HEK293 (cell line): Measurements from ENCODE around the gene TCAP.

Experiments
- CTCF ChIA-PET: fragments of 350-600 bp; formaldehyde crosslinking; extraction: SDS; loops from one replicate; lab custom pipeline; 2021; ENCODE audit warnings: antibody characterized with exemption; lab: Yijun Ruan, JAX
- POLR2A ChIA-PET: fragments of 300-600 bp; formaldehyde crosslinking; extraction: SDS; loops from one replicate; lab custom pipeline; 2020; ENCODE audit warnings: antibody characterized with exemption, inconsistent platforms; lab: Yijun Ruan, JAX
- H3K27ac ChIP-seq: fragments of 200-500 bp; sonication (Bioruptor generic); 2 replicates; pipeline ENCODE4 v1.5.1; 2014; ENCODE audit warnings: low read depth, low read length, control low read depth, inconsistent platforms; ENCODE audit errors: extremely low read depth
- H3K36me3 ChIP-seq, 2 experiments: fragments of 200-500 bp in 1 of 2; sonication (Bioruptor generic) in 1 of 2; 1 replicate in 1 of 2; 2 replicates in 1 of 2; pipeline ENCODE4 v1.5.1; 2014 to 2017; ENCODE audit warnings: inconsistent platforms in 2 of 2, low read length in 2 of 2; ENCODE audit not compliant: control insufficient read depth in 2 of 2, insufficient read depth in 1 of 2
- H3K4me1 ChIP-seq: fragments of 200-500 bp; sonication (Bioruptor generic); 2 replicates; pipeline ENCODE4 v1.5.1; 2014; ENCODE audit warnings: mild to moderate bottlenecking, low read length, inconsistent platforms; ENCODE audit not compliant: control insufficient read depth, insufficient read depth
- H3K4me3 ChIP-seq: 2 replicates; pipeline ENCODE4 v1.5.1; 2011; ENCODE audit warnings: low read depth, mild to moderate bottlenecking, control low read depth, low read length, moderate library complexity
- H3K9me3 ChIP-seq: fragments of 200-500 bp; sonication (Bioruptor generic); 2 replicates; pipeline ENCODE4 v1.5.1; 2014; ENCODE audit warnings: low read depth, low read length, inconsistent platforms; ENCODE audit not compliant: control insufficient read depth, insufficient read depth
- EGR2 ChIP-seq: fragments of 450-650 bp; formaldehyde crosslinking; IDR thresholded peaks from 2 replicates; pipeline ENCODE4 v1.5.1; 2016; ENCODE audit warnings: low read depth, missing biosample characterization, missing genetic modification characterization
- HOXD13 ChIP-seq: sonication (generic); formaldehyde crosslinking; IDR thresholded peaks from 2 replicates; pipeline ENCODE4 v1.8.0; 2022; ENCODE audit warnings: missing genetic modification reagents, borderline replicate concordance
- KLF1 ChIP-seq: fragments of 450-650 bp; formaldehyde crosslinking; IDR thresholded peaks from 2 replicates; pipeline ENCODE4 v1.5.1; 2016; ENCODE audit warnings: missing biosample characterization, missing genetic modification characterization
- MZF1 ChIP-seq: fragments of 450-650 bp; formaldehyde crosslinking; IDR thresholded peaks from 2 replicates; pipeline ENCODE4 v1.5.1; 2017; ENCODE audit warnings: missing biosample characterization, missing genetic modification characterization, borderline replicate concordance
- OSR2 ChIP-seq: fragments of 450-650 bp; formaldehyde crosslinking; IDR thresholded peaks from 2 replicates; pipeline ENCODE4 v1.5.1; 2016; ENCODE audit warnings: missing biosample characterization, missing genetic modification characterization
- PRDM1 ChIP-seq: fragments of 450-650 bp; formaldehyde crosslinking; IDR thresholded peaks from 2 replicates; pipeline ENCODE4; 2016; ENCODE audit warnings: missing biosample characterization, missing genetic modification characterization
- ZFHX2 ChIP-seq: fragments of 450-650 bp; formaldehyde crosslinking; conservative IDR thresholded peaks from 2 replicates; pipeline ENCODE4 v1.5.1; 2016; ENCODE audit warnings: missing biosample characterization, missing genetic modification characterization
- ZFP69B ChIP-seq: fragments of 450-650 bp; formaldehyde crosslinking; IDR thresholded peaks from 2 replicates; pipeline ENCODE4 v1.5.1; 2016; ENCODE audit warnings: missing biosample characterization, missing genetic modification characterization
- ZNF184 ChIP-seq: fragments of 450-650 bp; IDR thresholded peaks from 2 replicates; pipeline ENCODE4 v1.5.1; 2018; ENCODE audit warnings: missing biosample characterization, mild to moderate bottlenecking, missing genetic modification characterization
- ZNF24 ChIP-seq: fragments of 450-650 bp; formaldehyde crosslinking; IDR thresholded peaks from 2 replicates; pipeline ENCODE4 v1.5.1; 2016; ENCODE audit warnings: missing biosample characterization, missing genetic modification characterization
- ZNF366 ChIP-seq: fragments of 450-650 bp; formaldehyde crosslinking; conservative IDR thresholded peaks from 2 replicates; pipeline ENCODE4 v1.5.1; 2016; ENCODE audit warnings: missing biosample characterization, missing genetic modification characterization
- ZNF600 ChIP-seq: fragments of 450-650 bp; formaldehyde crosslinking; IDR thresholded peaks from 2 replicates; pipeline ENCODE4 v1.5.1; 2016; ENCODE audit warnings: missing biosample characterization, missing genetic modification characterization

TCAP gene

GRCh38 chr17:39647256-39647655 lies 17.9 kb upstream of the TCAP start:
- ChIA-PET POLR2A (no interaction called here), CTCF (interaction anchor here (0.5 to 11.9 kb wide), 4 partner anchors 14 to 275 kb away, joined by 3 to 220 read pairs (median 62); partner anchors contain the start of genes PNMT, PPP1R1B and TCAP)
- peaks cover 12% of the 10 kb centered on the region for H3K4me1 ChIP-seq
- H3K4me3 ChIP-seq, result no peak overlapping the region
- no peaks in the 10 kb centered on the region for H3K36me3 ChIP-seq
- peak; percentile 99 for TF ChIP-seq KLF1 (tag by site-specific recombination)
- TF ChIP-seq HOXD13 (CRISPR knock-in tag), result no peak
- peak; percentile 93 for TF ChIP-seq EGR2 (tag by site-specific recombination)
- TF ChIP-seq ZFHX2, result peak; percentile 86
- no peak overlapping the region for H3K27ac ChIP-seq
- no peaks in the 10 kb centered on the region for H3K9me3 ChIP-seq

GRCh38 chr17:39648616-39649366 lies 16.4 kb upstream of the TCAP start:
- no peaks in the 10 kb centered on the region for H3K36me3 ChIP-seq
- no peaks in the 10 kb centered on the region for H3K9me3 ChIP-seq
- CTCF ChIA-PET, result interaction anchor here (0.7 to 11.9 kb wide), 5 partner anchors 7 to 909 kb away, joined by 3 to 220 read pairs (median 120); partner anchors contain the start of genes PNMT, PPP1R1B, STARD3 and TCAP
- H3K27ac ChIP-seq, result no peak overlapping the region
- POLR2A ChIA-PET, result interaction anchor here (0.7 kb wide), 1 partner anchor 804 kb away, joined by 4 read pairs; no protein-coding TSS in a partner anchor
- TF ChIP-seq ZNF366 (tag by site-specific recombination), result peak; percentile 26; the same call in 1 of the 2 replicates
- no peak for TF ChIP-seq OSR2
- peak; percentile 88 for TF ChIP-seq PRDM1
- TF ChIP-seq ZFHX2, result 0 out of 2 replicates have a peak, but pooled peaks have one; percentile 14
- TF ChIP-seq, all 188 proteins: peak for 3
- Histone ChIP-seq H3K4me3 (no peak overlapping the region), H3K4me1 (peaks cover 12% of the 10 kb centered on the region)

GRCh38 chr17:39650121-39650579 lies 15.0 kb upstream of the TCAP start:
- Histone ChIP-seq H3K27ac (no peak overlapping the region), H3K9me3 (no peaks in the 10 kb centered on the region)
- TF ChIP-seq ZNF184 (tag by site-specific recombination), result no peak
- TF ChIP-seq ZNF24 (tag by site-specific recombination), result no peak
- TF ChIP-seq ZNF600, result peak; percentile 56; the same call in 1 of the 2 replicates
- 0 out of 2 replicates have a peak, but pooled peaks have one; percentile 36 for TF ChIP-seq ZFP69B (tag by site-specific recombination)
- TF ChIP-seq, all 188 proteins: peak for 2
- Histone ChIP-seq H3K36me3 (peaks cover 0 to 4% of the 10 kb centered on the region in 2 experiments; a peak in 2 of 3 replicates), H3K4me1 (peaks cover 2% of the 10 kb centered on the region; the same call in 1 of the 2 replicates), H3K4me3 (no peak overlapping the region)
- CTCF ChIA-PET, result interaction anchor here (0.7 to 11.9 kb wide), 7 partner anchors 9 to 106 kb away, joined by 3 to 220 read pairs (median 88); partner anchors contain the start of genes PNMT, PPP1R1B, STARD3 and TCAP
- POLR2A ChIA-PET, result interaction anchor here (1.5 kb wide), 1 partner anchor 17 kb away, joined by 3 read pairs; no protein-coding TSS in a partner anchor

GRCh38 chr17:39651923-39652586 lies 13.1 kb upstream of the TCAP start:
- peak overlapping the region; percentile 6 for H3K27ac ChIP-seq
- H3K36me3 ChIP-seq, result peaks cover 0 to 14% of the 10 kb centered on the region in 2 experiments; a peak in 2 of 3 replicates
- TF ChIP-seq ZFHX2 (peak; percentile 80), MZF1 (tag by site-specific recombination) (no peak), EGR2 (tag by site-specific recombination) (peak; percentile 49)
- ChIA-PET POLR2A (interaction anchor here (1.2 to 1.5 kb wide), 3 partner anchors 14 to 36 kb away, joined by 3 to 5 read pairs (median 4); partner anchors contain the start of gene PGAP3), CTCF (interaction anchor here (0.5 to 11.9 kb wide), 13 partner anchors 11 to 417 kb away, joined by 3 to 220 read pairs (median 9); partner anchors contain the start of genes MIEN1, PNMT, PPP1R1B and STARD3)
- peaks cover 2% of the 10 kb centered on the region; the same call in 1 of the 2 replicates for H3K4me1 ChIP-seq
- no peaks in the 10 kb centered on the region for H3K9me3 ChIP-seq
- H3K4me3 ChIP-seq, result no peak overlapping the region
